ENCODE data around the gene KRTAP10-12. TPM values are rescaled to one million over a fixed set of nuclear protein-coding genes. Genes with fewer than 3 reads are reported as not detected.

KRTAP10-12 gene
- total RNA-seq, 4 donors from 2014 or later, result not detected

DNA sequence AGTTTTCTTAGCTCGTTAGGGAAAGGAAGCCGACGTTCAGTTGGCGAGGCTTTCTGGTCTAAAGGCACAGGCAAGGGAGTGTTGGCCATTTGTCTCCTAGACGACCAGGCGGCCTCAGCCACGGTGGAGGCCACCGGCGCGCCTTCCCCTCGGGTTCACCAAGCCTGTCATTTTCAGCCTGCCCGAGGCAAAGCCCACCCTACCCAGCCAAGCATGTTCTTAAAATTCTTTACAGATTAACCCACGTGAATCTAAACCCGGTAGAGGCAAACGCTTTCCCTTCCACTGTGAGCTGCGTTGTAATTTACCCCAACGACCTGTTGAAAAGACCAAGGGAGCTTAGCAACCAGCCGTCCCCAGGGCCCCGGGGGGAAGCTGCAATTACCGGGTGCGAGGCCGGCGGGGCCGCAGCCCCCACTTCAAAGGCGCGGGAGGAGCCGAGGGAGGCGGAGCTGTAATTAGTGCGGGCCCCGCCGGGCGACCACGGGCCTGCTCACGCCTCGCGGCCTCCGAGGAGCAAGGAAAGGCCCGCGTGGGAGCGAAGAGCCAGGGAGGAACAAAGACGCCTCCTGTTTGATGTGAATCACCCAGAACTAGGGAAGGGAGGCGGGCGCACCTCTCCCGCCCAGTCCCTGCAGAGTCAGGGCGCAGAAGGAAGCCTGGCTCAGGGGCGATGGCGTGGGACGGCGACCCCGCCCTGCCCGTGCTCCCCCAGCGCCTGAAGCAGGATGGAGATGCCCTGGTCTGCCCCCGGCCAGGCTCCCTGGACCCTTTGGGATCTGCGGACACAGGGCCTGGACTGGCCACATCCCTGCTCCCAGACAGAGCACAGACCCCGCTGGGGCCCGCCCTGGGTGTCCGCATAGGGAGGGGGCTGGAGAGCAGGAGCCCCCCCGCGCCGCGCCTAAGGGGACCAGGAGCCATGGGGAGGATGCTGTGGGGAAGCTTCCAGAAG, 26.5 kb downstream of the KRTAP10-12 start:
- ATAC-seq (no peak), DNase-seq (no peak)
- in situ Hi-C loops (cut with MboI; ENCODE audit: low sequenced_read_pairs in 4 of 4) (no loop called here), intact Hi-C loops (cut with DNase I; ENCODE audit: low total_unique reads) (no loop called here)
- Histone ChIP-seq H3K36me3 (no peaks in the 10 kb centered on the region), H3K4me3 (no peak overlapping the region), H3K27me3 (peaks cover 48 to 70% (median 60%) of the 10 kb centered on the region in 3 donors), H3K4me1 (no peaks in the 10 kb centered on the region), H3K27ac (no peak overlapping the region), H3K9me3 (no peaks in the 10 kb centered on the region)
- TF ChIP-seq, protein P1, sequence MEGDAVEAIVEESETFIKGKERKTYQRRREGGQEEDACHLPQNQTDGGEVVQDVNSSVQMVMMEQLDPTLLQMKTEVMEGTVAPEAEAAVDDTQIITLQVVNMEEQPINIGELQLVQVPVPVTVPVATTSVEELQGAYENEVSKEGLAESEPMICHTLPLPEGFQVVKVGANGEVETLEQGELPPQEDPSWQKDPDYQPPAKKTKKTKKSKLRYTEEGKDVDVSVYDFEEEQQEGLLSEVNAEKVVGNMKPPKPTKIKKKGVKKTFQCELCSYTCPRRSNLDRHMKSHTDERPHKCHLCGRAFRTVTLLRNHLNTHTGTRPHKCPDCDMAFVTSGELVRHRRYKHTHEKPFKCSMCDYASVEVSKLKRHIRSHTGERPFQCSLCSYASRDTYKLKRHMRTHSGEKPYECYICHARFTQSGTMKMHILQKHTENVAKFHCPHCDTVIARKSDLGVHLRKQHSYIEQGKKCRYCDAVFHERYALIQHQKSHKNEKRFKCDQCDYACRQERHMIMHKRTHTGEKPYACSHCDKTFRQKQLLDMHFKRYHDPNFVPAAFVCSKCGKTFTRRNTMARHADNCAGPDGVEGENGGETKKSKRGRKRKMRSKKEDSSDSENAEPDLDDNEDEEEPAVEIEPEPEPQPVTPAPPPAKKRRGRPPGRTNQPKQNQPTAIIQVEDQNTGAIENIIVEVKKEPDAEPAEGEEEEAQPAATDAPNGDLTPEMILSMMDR (IDR thresholded peaks at IDR 0.05 in 4 of 5, conservative IDR thresholded peaks at IDR 0.05 in 1 of 5), result no peak
- TF ChIP-seq POLR2A (IDR thresholded peaks at IDR 0.05), result no peak

DNA sequence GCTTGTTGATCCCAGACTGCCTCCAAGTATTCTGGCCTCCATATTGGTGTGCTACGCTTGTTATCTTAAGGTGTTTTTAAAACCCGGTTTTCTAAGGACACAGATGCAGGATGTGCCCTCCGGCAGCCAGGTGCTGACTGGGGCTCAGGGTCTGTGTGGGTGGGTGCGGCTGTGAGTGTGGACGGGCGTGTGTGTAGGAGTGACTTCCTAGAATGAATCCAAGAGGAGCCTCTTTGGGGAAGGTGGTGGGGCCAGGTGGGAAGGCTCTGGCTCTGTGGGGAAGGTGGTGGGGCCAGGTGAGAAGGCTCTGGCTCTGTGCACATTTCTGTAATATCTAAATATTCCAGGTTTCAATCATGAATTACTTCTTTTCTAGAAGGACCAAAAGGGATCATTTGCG, 27.2 kb downstream of the KRTAP10-12 start:
- intact Hi-C loops (cut with DNase I; ENCODE audit: low total_unique reads), result no loop called here
- no peak overlapping the region for H3K27ac ChIP-seq
- H3K4me3 ChIP-seq, result no peak overlapping the region
- peaks cover 42 to 64% (median 53%) of the 10 kb centered on the region in 3 donors for H3K27me3 ChIP-seq
- TF ChIP-seq, protein P1 (IDR thresholded peaks at IDR 0.05 in 4 of 5, conservative IDR thresholded peaks at IDR 0.05 in 1 of 5), result no peak
- no peak for TF ChIP-seq POLR2A (IDR thresholded peaks at IDR 0.05)
- H3K4me1 ChIP-seq, result no peaks in the 10 kb centered on the region
- in situ Hi-C loops (cut with MboI; ENCODE audit: low sequenced_read_pairs in 4 of 4), result no loop called here
- no peaks in the 10 kb centered on the region for H3K9me3 ChIP-seq
- no peaks in the 10 kb centered on the region for H3K36me3 ChIP-seq
- DNase-seq, result no peak
- no peak for ATAC-seq

DNA sequence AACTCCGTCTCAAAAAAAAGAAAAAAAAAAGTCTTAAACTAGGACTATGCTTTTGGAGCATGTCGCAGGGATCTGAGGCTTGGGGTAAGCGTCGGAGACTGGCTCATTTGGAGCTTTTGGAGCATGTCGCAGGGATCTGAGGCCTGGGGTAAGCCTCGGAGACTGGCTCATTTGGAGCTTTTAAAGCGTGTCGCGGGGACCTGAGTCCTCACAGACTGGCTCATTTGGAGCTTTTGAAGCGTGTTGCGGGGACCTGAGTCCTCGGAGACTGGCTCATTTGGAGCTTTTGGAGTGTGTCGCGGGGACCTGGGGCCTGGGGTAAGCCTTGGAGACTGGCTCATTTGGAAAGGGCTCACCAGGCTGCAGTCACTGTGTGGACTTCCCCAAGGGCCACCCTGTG, 28.0 kb downstream of the KRTAP10-12 start:
- H3K27ac ChIP-seq, result no peak overlapping the region
- H3K36me3 ChIP-seq, result no peaks in the 10 kb centered on the region
- TF ChIP-seq POLR2A (IDR thresholded peaks at IDR 0.05), result no peak
- TF ChIP-seq, protein P1 (IDR thresholded peaks at IDR 0.05 in 4 of 5, conservative IDR thresholded peaks at IDR 0.05 in 1 of 5), result no peak
- no peaks in the 10 kb centered on the region for H3K9me3 ChIP-seq
- no peaks in the 10 kb centered on the region for H3K4me1 ChIP-seq
- intact Hi-C loops (cut with DNase I; ENCODE audit: low total_unique reads), result no loop called here
- in situ Hi-C loops (cut with MboI; ENCODE audit: low sequenced_read_pairs in 4 of 4), result no loop called here
- ATAC-seq, result no peak
- peaks cover 35 to 60% (median 50%) of the 10 kb centered on the region in 3 donors for H3K27me3 ChIP-seq
- H3K4me3 ChIP-seq, result no peak overlapping the region
- DNase-seq, result no peak

DNA sequence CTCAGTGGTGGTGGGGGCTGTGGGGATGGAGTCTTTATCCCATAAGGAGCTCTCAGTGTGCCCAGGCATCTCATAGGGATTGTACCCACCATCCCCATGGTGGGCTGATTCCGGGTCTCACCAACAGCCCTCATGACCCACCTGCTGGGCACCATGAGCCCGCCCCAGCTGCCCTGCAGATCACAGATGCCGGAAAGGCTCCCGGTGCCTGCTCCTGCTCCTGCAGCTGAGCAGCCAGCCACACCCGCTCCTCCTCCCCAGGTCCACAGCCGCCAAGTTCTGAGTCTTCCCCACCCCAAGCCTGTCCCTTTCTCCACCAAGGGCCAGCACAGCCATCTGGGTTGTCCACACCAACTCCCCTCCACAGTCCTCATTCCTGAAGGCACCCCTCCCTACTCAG, 29.9 kb downstream of the KRTAP10-12 start:
- Histone ChIP-seq H3K4me3 (no peak overlapping the region), H3K27ac (no peak overlapping the region), H3K4me1 (no peaks in the 10 kb centered on the region), H3K9me3 (no peaks in the 10 kb centered on the region), H3K36me3 (no peaks in the 10 kb centered on the region), H3K27me3 (peaks cover 36 to 46% (median 45%) of the 10 kb centered on the region in 3 donors)
- DNase-seq (no peak), ATAC-seq (no peak)
- no peak for TF ChIP-seq POLR2A (IDR thresholded peaks at IDR 0.05)
- TF ChIP-seq, protein P1 (IDR thresholded peaks at IDR 0.05 in 4 of 5, conservative IDR thresholded peaks at IDR 0.05 in 1 of 5), result no peak
- in situ Hi-C loops (cut with MboI; ENCODE audit: low sequenced_read_pairs in 4 of 4) (no loop called here), intact Hi-C loops (cut with DNase I; ENCODE audit: low total_unique reads) (no loop called here)
